Astrocyte (in vitro differentiated cells and primary cell): ENCODE results near the gene TMCO6.

Experiments used
- EZH2 ChIP-seq: IDR thresholded peaks from 2 replicates; pipeline ENCODE4 v1.6.1; 2012; ENCODE audit warnings: mild to moderate bottlenecking, low read length, inconsistent platforms; ENCODE audit not compliant: insufficient read depth
- TF ChIP-seq, protein P1 (sequence below): IDR thresholded peaks from 2 replicates; pipeline ENCODE4 v1.5.1; 2011; ENCODE audit warnings: low read depth, mild to moderate bottlenecking, inconsistent platforms, low read length, moderate library complexity; ENCODE audit not compliant: insufficient read depth

- TF ChIP-seq, protein P1, sequence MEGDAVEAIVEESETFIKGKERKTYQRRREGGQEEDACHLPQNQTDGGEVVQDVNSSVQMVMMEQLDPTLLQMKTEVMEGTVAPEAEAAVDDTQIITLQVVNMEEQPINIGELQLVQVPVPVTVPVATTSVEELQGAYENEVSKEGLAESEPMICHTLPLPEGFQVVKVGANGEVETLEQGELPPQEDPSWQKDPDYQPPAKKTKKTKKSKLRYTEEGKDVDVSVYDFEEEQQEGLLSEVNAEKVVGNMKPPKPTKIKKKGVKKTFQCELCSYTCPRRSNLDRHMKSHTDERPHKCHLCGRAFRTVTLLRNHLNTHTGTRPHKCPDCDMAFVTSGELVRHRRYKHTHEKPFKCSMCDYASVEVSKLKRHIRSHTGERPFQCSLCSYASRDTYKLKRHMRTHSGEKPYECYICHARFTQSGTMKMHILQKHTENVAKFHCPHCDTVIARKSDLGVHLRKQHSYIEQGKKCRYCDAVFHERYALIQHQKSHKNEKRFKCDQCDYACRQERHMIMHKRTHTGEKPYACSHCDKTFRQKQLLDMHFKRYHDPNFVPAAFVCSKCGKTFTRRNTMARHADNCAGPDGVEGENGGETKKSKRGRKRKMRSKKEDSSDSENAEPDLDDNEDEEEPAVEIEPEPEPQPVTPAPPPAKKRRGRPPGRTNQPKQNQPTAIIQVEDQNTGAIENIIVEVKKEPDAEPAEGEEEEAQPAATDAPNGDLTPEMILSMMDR: no peak
- no peak for TF ChIP-seq EZH2
Measured at GRCh38 chr5:140674629-140675028, 35.4 kb downstream of the TMCO6 start.
